Brain microvascular endothelial cell (primary cell): Measurements from ENCODE around the gene LHFPL6.

Experiments
- DNase-seq: peaks from one replicate; pipeline ENCODE4 v3.0.0-alpha.2; 2020
- H3K27ac ChIP-seq: fragments of 250-450 bp; sonication (Bioruptor Pico); 2 replicates; pipeline ENCODE4 v1.5.1; 2020; ENCODE audit warnings: mild to moderate bottlenecking, moderate library complexity
- H3K27me3 ChIP-seq: fragments of 250-450 bp; sonication (Bioruptor Pico); replicated peaks from 2 replicates; pipeline ENCODE4 v1.5.1; 2020; ENCODE audit warnings: mild to moderate bottlenecking
- H3K36me3 ChIP-seq: fragments of 250-450 bp; sonication (Bioruptor Pico); replicated peaks from 2 replicates; pipeline ENCODE4 v1.5.1; 2020; ENCODE audit warnings: mild to moderate bottlenecking
- H3K4me3 ChIP-seq: 2 replicates; pipeline ENCODE4 v1.5.1; 2011; ENCODE audit warnings: low read depth, mild to moderate bottlenecking, control low read depth, low read length, moderate library complexity
- CTCF ChIP-seq: IDR thresholded peaks from 2 replicates; pipeline ENCODE4 v1.5.1; 2011; ENCODE audit warnings: low read depth, mild to moderate bottlenecking, moderate library complexity, low read length, control low read depth, inconsistent platforms; ENCODE audit errors: missing control alignments
- in situ Hi-C: cut with HindIII; loops from 2 replicates; pipeline ENCODE4 v1.10.0; 2017; ENCODE audit warnings: low sequenced_read_pairs, low pct_ligation_motif_present

The LHFPL6 gene

GRCh38 chr13:39561971-39562370, 41.0 kb downstream of the LHFPL6 start:
- Histone ChIP-seq H3K4me3 (no peak overlapping the region), H3K27ac (no peak overlapping the region), H3K36me3 (no peaks in the 10 kb centered on the region), H3K27me3 (no peaks in the 10 kb centered on the region)
- in situ Hi-C loops: no loop called here
- TF ChIP-seq CTCF: no peak
- DNase-seq: no peak

- no peak for TF ChIP-seq CTCF
- in situ Hi-C loops: no loop called here
- no peaks in the 10 kb centered on the region for H3K27me3 ChIP-seq
- no peak for DNase-seq
- no peak overlapping the region for H3K4me3 ChIP-seq
- H3K27ac ChIP-seq: no peak overlapping the region
- H3K36me3 ChIP-seq: no peaks in the 10 kb centered on the region
Observed at GRCh38 chr13:39559847-39560246, 43.1 kb downstream of the LHFPL6 start.

GRCh38 chr13:39557285-39557955, 45.6 kb downstream of the LHFPL6 start:
- in situ Hi-C loops: no loop called here
- no peak for DNase-seq
- no peak overlapping the region for H3K27ac ChIP-seq
- no peaks in the 10 kb centered on the region for H3K36me3 ChIP-seq
- H3K4me3 ChIP-seq: no peak overlapping the region
- TF ChIP-seq CTCF: no peak
- no peaks in the 10 kb centered on the region for H3K27me3 ChIP-seq

- in situ Hi-C loops: no loop called here
- Histone ChIP-seq H3K4me3 (no peak overlapping the region), H3K27me3 (no peaks in the 10 kb centered on the region), H3K27ac (no peak overlapping the region), H3K36me3 (no peaks in the 10 kb centered on the region)
- TF ChIP-seq CTCF: no peak
- DNase-seq: no peak
Observed at GRCh38 chr13:39556866-39557265, 46.1 kb downstream of the LHFPL6 start.

- in situ Hi-C loops: no loop called here
- TF ChIP-seq CTCF: no peak
- no peaks in the 10 kb centered on the region for H3K36me3 ChIP-seq
- H3K27me3 ChIP-seq: no peaks in the 10 kb centered on the region
- no peak for DNase-seq
- no peak overlapping the region for H3K27ac ChIP-seq
- H3K4me3 ChIP-seq: no peak overlapping the region
Observed at GRCh38 chr13:39554371-39554770, 48.6 kb downstream of the LHFPL6 start.

GRCh38 chr13:39552246-39552645, 50.7 kb downstream of the LHFPL6 start:
- DNase-seq: no peak
- Histone ChIP-seq H3K27me3 (no peaks in the 10 kb centered on the region), H3K4me3 (no peak overlapping the region), H3K36me3 (no peaks in the 10 kb centered on the region), H3K27ac (no peak overlapping the region)
- TF ChIP-seq CTCF: no peak
- in situ Hi-C loops: no loop called here
